Thymus (tissue), 14 donors: Measurements from ENCODE around the gene HES2. TPM values are rescaled to one million over a fixed set of nuclear protein-coding genes. Genes with fewer than 3 reads are reported as not detected.

Experiments used
- DNase-seq, 9 donors: peaks; one replicate each; pipeline ENCODE4 v3.0.0-alpha.2; 2013; ENCODE audit warnings: low spot score in 9 of 9, low read depth in 6 of 9, missing footprints in 1 of 9
- H3K27ac ChIP-seq, 2 donors: one replicate each; pipeline ENCODE4 v1.5.1; 2013; ENCODE audit warnings: control low read depth in 1 of 2, low read depth in 1 of 2, low read length in 1 of 2, mild to moderate bottlenecking in 1 of 2, moderate library complexity in 1 of 2
- H3K27me3 ChIP-seq, 2 donors: one replicate each; pipeline ENCODE4 v1.5.1; 2013; ENCODE audit warnings: low read length in 1 of 2; ENCODE audit not compliant: control insufficient read depth in 2 of 2, insufficient read depth in 1 of 2
- H3K36me3 ChIP-seq, 2 donors: one replicate each; pipeline ENCODE4 v1.5.1; 2013; ENCODE audit warnings: low read length in 1 of 2, mild to moderate bottlenecking in 1 of 2, moderate library complexity in 1 of 2; ENCODE audit not compliant: control insufficient read depth in 2 of 2, insufficient read depth in 2 of 2
- H3K4me1 ChIP-seq, 2 donors: one replicate each; pipeline ENCODE4 v1.5.1; 2013; ENCODE audit warnings: low read length in 2 of 2; ENCODE audit not compliant: control insufficient read depth in 2 of 2, insufficient read depth in 2 of 2
- H3K4me3 ChIP-seq, 2 donors: one replicate each; pipeline ENCODE4 v1.5.1; 2013; ENCODE audit warnings: low read length in 2 of 2, control low read depth in 1 of 2, mild to moderate bottlenecking in 1 of 2
- H3K9me3 ChIP-seq, 2 donors: one replicate each; pipeline ENCODE4 v1.5.1; 2013; ENCODE audit warnings: low read length in 1 of 2, mild to moderate bottlenecking in 1 of 2; ENCODE audit not compliant: control insufficient read depth in 2 of 2, insufficient read depth in 1 of 2
- WGBS: extraction: QIAGEN DNeasy Blood & Tissue Kit; methylation state at CpG from one replicate; pipeline ENCODE4 v1.1.7; 2013; 5-methylcytosine and 5-hydroxymethylcytosine counted together
- long read RNA-seq, 10 donors: transcript quantifications; one replicate each; lab custom pipeline, GENCODE V29; 2026
- polyA plus RNA-seq: library from polyadenylated mRNA; stranded (reverse); fragments of 200-250 nt; gene quantifications from one replicate; pipeline ENCODE4 v1.2.3, GENCODE V29; 2013
- total RNA-seq: library from RNA; stranded (reverse); fragments of 120-200 nt; gene quantifications from one replicate; pipeline ENCODE4 v1.2.4, GENCODE V29; 2013
- donor health status: healthy.

HES2 gene, protein sequence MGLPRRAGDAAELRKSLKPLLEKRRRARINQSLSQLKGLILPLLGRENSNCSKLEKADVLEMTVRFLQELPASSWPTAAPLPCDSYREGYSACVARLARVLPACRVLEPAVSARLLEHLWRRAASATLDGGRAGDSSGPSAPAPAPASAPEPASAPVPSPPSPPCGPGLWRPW
- 0.24 TPM for total RNA-seq
- 2.2 TPM for polyA plus RNA-seq
- long read RNA-seq, donor 1: 0 reads
- long read RNA-seq, donor 2: 0 reads
- long read RNA-seq, donor 3: 0 reads
- long read RNA-seq, donor 4: 0 reads
- long read RNA-seq, donor 5, partial matches to known transcripts: 0 of 1 reads
- long read RNA-seq, donor 5, other reads (novel, unspliced or antisense): 0 of 1 reads
- long read RNA-seq, donor 6: 0 reads
- long read RNA-seq, donor 7: 0 reads
- long read RNA-seq, donor 8: 0 reads
- long read RNA-seq, donor 9: 0 reads
- long read RNA-seq, donor 10: 0 reads

GRCh38 chr1:6419804-6420453 is at the start of gene HES2:
Gene HES2, minus strand, starts transcription at chr1:6419919. Its CDS starts 99 bp downstream, at chr1:6419820.
- Histone ChIP-seq H3K4me3 (peak within 1 kb of the TSS in 1 of 2 donors; percentile 18), H3K4me1 (peaks cover 3 to 11% of the 10 kb centered on the region in 2 donors), H3K27ac (no peak within 1 kb of the TSS), H3K36me3 (no peaks in the 10 kb centered on the region), H3K27me3 (peaks cover 84 to 95% of the 10 kb centered on the region in 2 donors), H3K9me3 (no peaks in the 10 kb centered on the region)
- DNase-seq: no peak
- WGBS: 2% methylated on average over 62 of the region's 62 CpGs

DNA sequence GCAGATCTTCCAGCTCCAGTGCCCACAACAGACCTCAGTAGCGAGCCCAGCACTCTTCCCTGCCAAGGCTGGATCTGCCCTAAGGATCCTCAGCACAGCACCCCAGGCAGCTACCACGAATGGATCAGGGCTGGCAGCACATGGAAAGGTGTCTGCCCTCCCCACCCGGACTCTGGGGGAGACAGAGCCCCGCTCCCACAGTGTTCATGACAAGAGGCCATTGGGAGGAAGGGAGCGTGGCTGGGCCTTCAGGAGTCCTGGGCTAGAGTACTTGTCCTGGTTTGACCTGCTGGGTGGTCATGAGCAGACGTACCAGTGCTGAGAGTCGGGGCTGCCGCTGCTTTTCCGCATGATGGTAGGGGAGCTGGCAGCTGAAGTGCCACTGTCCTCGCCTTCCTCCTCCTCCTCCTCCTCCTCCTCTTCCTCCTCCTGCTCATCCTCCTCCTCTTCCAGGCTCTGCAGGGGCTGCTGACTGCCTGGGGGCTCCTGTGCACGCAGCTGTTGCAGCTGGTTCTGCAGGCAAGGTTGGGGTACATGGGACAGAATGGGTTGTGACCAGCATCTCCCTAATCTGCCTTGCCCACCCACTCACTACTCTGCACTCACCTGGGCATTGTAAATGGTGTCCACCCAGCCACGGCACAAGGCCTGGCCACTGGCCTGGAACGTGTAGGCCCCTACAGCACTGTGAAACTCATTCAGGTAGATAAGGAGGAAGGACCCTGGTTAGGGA is 49.2 kb upstream of the HES2 start:
- Histone ChIP-seq H3K4me1 (peaks cover 0 to 5% of the 10 kb centered on the region in 2 donors), H3K9me3 (no peaks in the 10 kb centered on the region), H3K27me3 (peaks cover 28 to 44% of the 10 kb centered on the region in 2 donors), H3K27ac (no peak overlapping the region), H3K36me3 (no peaks in the 10 kb centered on the region), H3K4me3 (no peak overlapping the region)
- DNase-seq: no peak
- WGBS: 97% methylated on average over 13 of the region's 13 CpGs

DNA sequence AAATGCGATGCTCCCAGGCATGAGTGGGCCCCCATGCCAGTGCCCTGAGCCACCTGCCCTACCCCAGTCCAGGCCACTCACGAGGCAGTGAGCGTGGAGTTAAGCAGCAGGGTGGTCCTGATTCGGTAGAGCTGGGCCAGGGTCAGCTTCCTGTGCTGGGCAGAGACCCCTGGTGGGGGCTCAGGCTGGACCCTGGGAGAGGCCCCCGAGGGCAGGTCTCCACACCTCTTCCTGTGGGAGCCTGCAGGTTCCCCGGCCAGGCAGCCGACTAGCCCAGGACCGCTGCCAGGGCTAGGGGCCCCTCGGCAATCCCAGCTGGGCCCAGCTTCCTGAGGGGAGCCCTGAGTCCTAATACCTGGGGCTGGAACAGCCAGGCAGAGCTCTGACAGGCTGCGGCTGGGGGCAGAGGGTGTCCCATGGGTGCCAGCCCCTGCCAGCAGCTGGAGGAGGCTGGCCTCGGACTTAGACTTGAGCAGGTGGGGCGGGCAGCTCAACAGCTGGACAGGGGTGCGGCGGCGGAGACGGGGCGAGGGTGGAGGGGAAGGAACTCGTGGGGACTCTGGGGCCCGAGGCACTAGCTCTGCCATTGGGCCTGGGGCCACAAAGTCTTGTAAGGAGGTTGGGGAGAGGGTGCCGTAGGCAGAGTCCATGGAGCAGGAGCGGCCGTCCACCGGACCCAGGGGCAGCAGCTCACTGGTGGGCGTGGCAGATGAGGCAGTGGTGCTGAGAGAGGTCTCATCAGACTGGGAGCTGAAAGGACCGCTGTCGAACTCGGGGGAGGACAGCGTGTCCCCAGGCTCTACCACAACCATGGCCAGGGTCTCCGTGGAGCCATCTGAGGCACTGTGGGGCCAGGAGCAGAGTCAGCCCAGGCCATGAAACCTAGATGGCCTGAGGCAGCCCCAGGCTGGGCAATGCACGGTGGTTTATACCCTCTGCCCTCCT is 48.3 kb upstream of the HES2 start:
- H3K4me3 ChIP-seq: no peak overlapping the region
- H3K27me3 ChIP-seq: peaks cover 28 to 47% of the 10 kb centered on the region in 2 donors
- DNase-seq: no peak
- no peaks in the 10 kb centered on the region for H3K36me3 ChIP-seq
- H3K27ac ChIP-seq: no peak overlapping the region
- H3K9me3 ChIP-seq: no peaks in the 10 kb centered on the region
- 93% methylated on average over 30 of the region's 30 CpGs for WGBS
- H3K4me1 ChIP-seq: peaks cover 0 to 5% of the 10 kb centered on the region in 2 donors

DNA sequence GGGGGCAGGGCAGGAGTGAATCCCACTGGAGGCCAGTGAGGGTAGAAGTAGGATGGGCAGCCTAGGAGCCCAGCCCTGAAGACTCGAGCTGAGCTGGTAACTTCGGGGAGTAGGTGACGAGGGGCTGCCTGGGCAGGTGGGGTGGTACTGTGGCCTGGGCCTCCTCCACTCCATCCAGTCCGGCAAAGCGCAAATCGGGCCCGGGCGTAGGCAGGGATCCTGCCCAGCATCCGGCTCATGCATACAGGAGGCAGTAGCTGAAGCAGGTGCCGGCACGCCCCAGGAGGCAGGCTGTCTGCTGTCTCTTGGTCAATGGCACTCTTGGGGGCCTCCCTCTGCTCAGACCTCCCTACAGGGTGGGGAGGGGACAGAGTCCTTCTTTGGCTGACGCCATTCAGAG is 47.5 kb upstream of the HES2 start:
- H3K9me3 ChIP-seq: no peaks in the 10 kb centered on the region
- H3K4me1 ChIP-seq: peaks cover 0 to 3% of the 10 kb centered on the region in 2 donors
- no peak for DNase-seq
- peaks cover 28 to 53% of the 10 kb centered on the region in 2 donors for H3K27me3 ChIP-seq
- H3K36me3 ChIP-seq: peaks cover 0 to 4% of the 10 kb centered on the region in 2 donors
- H3K27ac ChIP-seq: no peak overlapping the region
- no peak overlapping the region for H3K4me3 ChIP-seq
- 97% methylated on average over 12 of the region's 12 CpGs for WGBS

DNA sequence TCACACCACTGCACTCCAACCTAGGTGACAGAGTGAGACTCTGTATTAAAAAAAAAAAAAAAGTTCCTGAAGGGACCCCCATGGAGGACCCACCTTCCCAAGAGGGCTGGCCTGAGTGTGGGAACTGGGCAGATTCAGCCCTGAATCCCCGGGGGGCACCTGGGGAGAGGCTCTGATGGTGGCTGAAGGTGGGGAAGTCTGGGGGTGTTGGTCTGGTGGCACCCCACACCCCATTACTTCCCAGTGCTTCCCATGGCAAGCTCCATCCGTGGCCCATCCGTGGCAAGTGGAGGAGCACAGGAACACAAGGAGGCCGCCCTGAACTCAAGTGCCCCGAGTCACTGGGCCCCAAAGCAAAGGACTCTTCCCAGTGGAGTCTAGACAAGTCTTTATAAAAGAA is 47.0 kb upstream of the HES2 start:
- H3K4me1 ChIP-seq: peaks cover 0 to 2% of the 10 kb centered on the region in 2 donors
- 96% methylated on average over 5 of the region's 5 CpGs for WGBS

GRCh38 chr1:6466023-6466422 is 46.3 kb upstream of the HES2 start, which contains the start of gene TNFRSF25:
Gene TNFRSF25, minus strand, starts transcription at chr1:6466173. Its CDS starts 66 bp downstream, at chr1:6466107.
- Histone ChIP-seq H3K36me3 (peaks cover 0 to 4% of the 10 kb centered on the region in 2 donors), H3K27ac (peak within 1 kb of the TSS in 1 of 2 donors; percentile 46), H3K27me3 (peaks cover 28 to 65% of the 10 kb centered on the region in 2 donors), H3K9me3 (no peaks in the 10 kb centered on the region), H3K4me1 (peaks cover 0 to 2% of the 10 kb centered on the region in 2 donors), H3K4me3 (peak within 1 kb of the TSS; percentile 44)
- peak in 1 of 9 donors; percentile 40 for DNase-seq
- WGBS: 11% methylated on average over 43 of the region's 43 CpGs

More for the DNA sequence above, 47.0 kb upstream of the HES2 start:
- H3K9me3 ChIP-seq: no peaks in the 10 kb centered on the region
- H3K27me3 ChIP-seq: peaks cover 28 to 58% of the 10 kb centered on the region in 2 donors
- peaks cover 0 to 4% of the 10 kb centered on the region in 2 donors for H3K36me3 ChIP-seq
- no peak overlapping the region for H3K27ac ChIP-seq
- no peak for DNase-seq
- no peak overlapping the region for H3K4me3 ChIP-seq

DNA sequence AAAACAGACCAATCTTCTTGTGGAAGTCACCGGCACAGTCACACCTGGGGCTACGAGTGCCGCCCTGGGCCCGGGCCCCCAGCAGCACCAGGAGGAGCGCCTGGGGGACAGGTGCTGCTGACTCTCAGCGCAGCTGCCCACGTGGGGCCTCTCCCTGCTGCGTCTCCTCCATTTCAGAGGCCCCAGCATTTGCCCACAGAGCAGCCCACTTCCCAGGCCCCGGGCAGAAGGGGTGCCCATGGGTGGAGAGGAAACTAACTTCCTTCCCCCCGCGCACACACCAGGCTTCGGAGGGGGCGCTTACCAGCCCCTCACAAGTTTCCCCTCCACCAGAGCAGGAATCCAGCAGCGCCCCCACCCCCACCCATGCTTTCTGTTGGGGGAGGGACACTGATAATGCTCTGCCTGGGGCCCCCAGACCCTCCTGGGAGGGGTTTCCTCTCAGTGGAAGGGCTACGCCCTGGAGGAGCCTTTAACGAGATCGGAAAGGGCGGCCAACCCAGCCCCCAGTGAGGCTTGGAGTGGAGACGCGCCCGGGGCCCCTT is 45.8 kb upstream of the HES2 start:
- Histone ChIP-seq H3K4me1 (peaks cover 0 to 6% of the 10 kb centered on the region in 2 donors), H3K9me3 (no peaks in the 10 kb centered on the region), H3K36me3 (peaks cover 0 to 4% of the 10 kb centered on the region in 2 donors), H3K27me3 (peaks cover 32 to 70% of the 10 kb centered on the region in 2 donors), H3K4me3 (peak overlapping the region; percentile 44), H3K27ac (peak overlapping the region in 1 of 2 donors; percentile 46)
- DNase-seq: peak in 1 of 9 donors; percentile 40
- WGBS: 7% methylated on average over 21 of the region's 21 CpGs

- Histone ChIP-seq H3K36me3 (peaks cover 0 to 4% of the 10 kb centered on the region in 2 donors), H3K4me1 (peaks cover 0 to 13% of the 10 kb centered on the region in 2 donors), H3K4me3 (peak overlapping the region; percentile 44), H3K27ac (no peak overlapping the region), H3K27me3 (peaks cover 37 to 76% of the 10 kb centered on the region in 2 donors), H3K9me3 (no peaks in the 10 kb centered on the region)
- 84% methylated on average over 5 of the region's 5 CpGs for WGBS
- no peak for DNase-seq
Observed at GRCh38 chr1:6464915-6465314, 45.2 kb upstream of the HES2 start.
